HUES48 (cell line): Measurements from ENCODE around the gene PDGFC.
A peak's percentile ranks its signal among the peaks of the same experiment; 100 is the strongest.

Source experiments
- H3K27ac ChIP-seq: one replicate; pipeline ENCODE4 v1.7.0; 2013; ENCODE audit warnings: low read depth, low read length, inconsistent platforms
- H3K27me3 ChIP-seq: 2 replicates; pipeline ENCODE4 v1.6.1; 2013; ENCODE audit warnings: mild to moderate bottlenecking, low read length; ENCODE audit not compliant: control insufficient read depth, insufficient read depth
- H3K36me3 ChIP-seq: 2 replicates; pipeline ENCODE4 v1.6.1; 2013; ENCODE audit warnings: low read length; ENCODE audit not compliant: control insufficient read depth, insufficient read depth
- H3K4me1 ChIP-seq: 2 replicates; pipeline ENCODE4 v1.6.1; 2013; ENCODE audit warnings: mild to moderate bottlenecking, low read length; ENCODE audit not compliant: control insufficient read depth, insufficient read depth
- H3K4me3 ChIP-seq: 2 replicates; pipeline ENCODE4 v1.5.1; 2013; ENCODE audit warnings: mild to moderate bottlenecking, low read depth, low read length
- H3K9ac ChIP-seq: 2 replicates; pipeline ENCODE4 v1.6.1; 2013; ENCODE audit warnings: mild to moderate bottlenecking, low read depth, low read length, moderate library complexity
- H3K9me3 ChIP-seq: 2 replicates; pipeline ENCODE4 v1.6.1; 2013; ENCODE audit warnings: low read length; ENCODE audit not compliant: control insufficient read depth, insufficient read depth

PDGFC gene

DNA sequence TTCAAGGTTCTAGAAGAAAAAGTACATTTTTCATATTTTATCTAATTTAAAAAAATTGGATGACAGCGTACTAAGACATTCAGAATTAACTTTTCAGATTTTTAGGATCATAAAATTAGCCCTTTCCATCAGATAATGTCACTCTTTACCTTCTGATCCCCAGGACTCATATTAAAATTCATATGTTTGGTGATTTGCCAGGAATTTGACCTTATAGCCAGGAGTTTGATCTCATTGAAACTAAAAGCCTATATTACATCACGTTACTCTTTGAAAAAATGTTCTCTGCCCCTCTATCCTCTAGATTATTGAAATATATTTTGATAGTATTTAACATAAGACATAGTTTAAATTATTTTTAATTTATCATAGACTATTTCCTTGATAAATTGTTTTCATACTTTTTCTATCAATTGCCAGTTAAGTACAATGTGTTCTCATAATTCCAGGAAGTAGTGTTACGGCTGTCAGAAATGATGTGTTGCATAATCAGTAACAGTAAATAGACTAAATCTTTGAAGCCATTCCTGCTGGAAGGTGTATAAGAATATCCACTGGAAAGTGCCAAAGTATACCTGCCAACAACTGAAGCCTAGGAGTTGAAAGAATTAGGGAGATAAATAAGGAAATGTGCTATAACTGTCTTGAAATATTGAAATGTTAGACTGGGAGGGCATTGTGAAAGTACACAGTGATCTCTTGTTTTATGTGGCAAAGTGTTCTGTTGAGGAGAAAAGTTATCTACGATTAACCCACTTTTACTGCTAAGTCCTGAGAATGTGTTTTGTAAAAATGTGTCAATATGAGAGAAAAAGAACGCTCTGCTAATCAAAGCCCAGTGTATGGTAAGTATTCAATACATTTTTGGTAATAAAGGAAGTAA lies 32.9 kb upstream of the PDGFC start:
- no peak overlapping the region for H3K9ac ChIP-seq

DNA sequence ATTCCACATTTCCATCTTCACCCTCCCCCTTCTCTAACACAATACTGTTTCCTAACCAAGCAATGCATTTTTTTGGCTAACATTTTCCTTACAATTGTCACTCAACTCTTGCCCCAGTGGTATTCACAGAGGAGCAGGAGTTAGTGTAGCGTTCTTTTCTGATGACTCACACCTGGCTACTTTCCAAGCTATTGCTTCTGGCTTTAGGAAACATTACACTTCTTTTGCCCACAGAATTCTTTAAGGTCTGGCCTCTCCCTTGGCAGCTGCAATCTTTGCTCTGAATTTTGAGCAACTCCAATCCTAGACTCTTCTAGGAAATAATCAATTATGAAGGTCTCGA lies 27.5 kb upstream of the PDGFC start:
- H3K9ac ChIP-seq = no peak overlapping the region
- H3K4me1 ChIP-seq = peaks cover 16% of the 10 kb centered on the region
- peaks cover 18% of the 10 kb centered on the region; the same call in 1 of the 2 replicates for H3K9me3 ChIP-seq
- H3K36me3 ChIP-seq = no peaks in the 10 kb centered on the region
- H3K27me3 ChIP-seq = no peaks in the 10 kb centered on the region
- peak overlapping the region; percentile 75 for H3K27ac ChIP-seq
- no peak overlapping the region for H3K4me3 ChIP-seq

More for the DNA sequence above, 32.9 kb upstream of the PDGFC start:
- Histone ChIP-seq H3K27me3 (no peaks in the 10 kb centered on the region), H3K27ac (no peak overlapping the region), H3K9me3 (no peaks in the 10 kb centered on the region), H3K4me1 (peaks cover 6% of the 10 kb centered on the region; the same call in 1 of the 2 replicates), H3K4me3 (no peak overlapping the region), H3K36me3 (no peaks in the 10 kb centered on the region)

DNA sequence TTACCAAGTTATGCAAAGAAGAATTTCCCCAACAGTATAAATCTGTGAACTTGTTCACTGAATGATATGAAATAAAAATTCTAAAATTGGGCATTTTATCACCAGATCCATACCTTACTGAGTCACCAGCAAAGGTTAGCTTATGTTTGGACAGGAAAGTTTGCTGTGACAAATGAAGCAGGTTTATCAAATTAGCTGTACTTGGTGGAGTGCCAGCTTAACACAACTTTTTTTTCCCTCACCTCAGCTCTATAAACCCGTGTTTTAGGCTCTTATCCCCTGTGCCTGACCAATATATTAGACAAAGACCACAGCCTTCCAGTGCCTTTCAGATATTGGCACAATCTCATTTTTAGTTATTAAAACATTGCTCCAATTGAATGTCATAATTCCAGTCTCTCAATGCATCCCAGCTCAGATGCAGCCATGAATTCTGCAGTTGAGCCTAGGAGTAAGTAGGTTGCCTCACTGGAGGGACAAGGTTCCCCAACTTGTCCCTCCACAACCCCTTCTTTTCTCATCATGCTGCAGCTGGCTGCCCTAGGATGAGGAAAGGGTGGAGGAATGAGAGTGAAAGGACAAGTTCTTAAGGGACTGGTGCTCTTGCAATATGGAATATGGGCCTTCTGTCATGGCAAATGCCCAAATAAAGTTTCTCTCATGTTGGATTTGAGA lies 27.0 kb upstream of the PDGFC start:
- Histone ChIP-seq H3K4me3 (no peak overlapping the region), H3K9me3 (peaks cover 18% of the 10 kb centered on the region; the same call in 1 of the 2 replicates), H3K4me1 (peaks cover 16% of the 10 kb centered on the region), H3K9ac (no peak overlapping the region), H3K27ac (peak overlapping the region; percentile 68), H3K27me3 (no peaks in the 10 kb centered on the region), H3K36me3 (no peaks in the 10 kb centered on the region)

DNA sequence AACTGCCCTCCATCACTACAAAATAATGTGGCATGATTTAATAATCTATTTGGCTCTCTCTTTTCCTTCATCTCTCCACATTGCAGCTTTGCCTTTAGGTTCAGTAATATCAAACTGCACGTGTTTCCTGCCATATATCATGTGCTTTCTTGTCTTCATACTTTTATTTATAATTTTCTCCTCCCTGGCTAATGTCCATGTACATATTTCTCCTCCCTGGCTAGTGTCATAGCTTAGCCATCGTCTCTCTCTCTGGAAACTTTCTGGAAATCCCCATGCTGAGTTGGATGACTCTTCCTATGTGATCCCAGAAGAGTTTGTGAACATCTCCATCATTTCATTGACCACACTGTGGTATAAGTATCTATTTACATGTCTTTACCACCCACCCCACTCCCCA lies 21.3 kb upstream of the PDGFC start:
- H3K36me3 ChIP-seq = no peaks in the 10 kb centered on the region
- no peak overlapping the region for H3K27ac ChIP-seq
- H3K27me3 ChIP-seq = no peaks in the 10 kb centered on the region
- H3K4me1 ChIP-seq = no peaks in the 10 kb centered on the region
- peaks cover 18% of the 10 kb centered on the region; the same call in 1 of the 2 replicates for H3K9me3 ChIP-seq
- H3K9ac ChIP-seq = no peak overlapping the region
- H3K4me3 ChIP-seq = no peak overlapping the region

DNA sequence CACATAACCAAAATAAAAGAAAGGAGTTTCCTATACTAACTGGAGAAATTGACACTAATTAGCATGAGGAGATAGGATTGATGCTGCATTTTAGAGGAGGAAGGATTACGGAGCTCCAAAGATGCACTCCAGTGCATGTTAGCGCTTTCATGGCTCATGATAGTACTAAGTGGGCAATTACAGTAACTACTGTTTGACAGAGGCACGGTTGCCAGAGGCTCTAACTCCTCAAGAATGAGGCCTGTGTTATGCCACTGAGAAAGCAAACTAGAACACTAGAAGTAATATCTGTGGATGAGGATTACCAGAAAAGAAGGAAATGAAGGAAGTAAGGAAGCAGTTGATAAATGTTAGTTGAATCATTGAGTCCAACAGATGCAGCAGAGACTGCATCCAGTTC lies 19.6 kb upstream of the PDGFC start:
- H3K36me3 ChIP-seq = no peaks in the 10 kb centered on the region
- no peak overlapping the region for H3K9ac ChIP-seq
- peaks cover 2% of the 10 kb centered on the region; the same call in 1 of the 2 replicates for H3K9me3 ChIP-seq
- H3K4me1 ChIP-seq = no peaks in the 10 kb centered on the region
- H3K27me3 ChIP-seq = no peaks in the 10 kb centered on the region
- no peak overlapping the region for H3K4me3 ChIP-seq
- H3K27ac ChIP-seq = no peak overlapping the region

DNA sequence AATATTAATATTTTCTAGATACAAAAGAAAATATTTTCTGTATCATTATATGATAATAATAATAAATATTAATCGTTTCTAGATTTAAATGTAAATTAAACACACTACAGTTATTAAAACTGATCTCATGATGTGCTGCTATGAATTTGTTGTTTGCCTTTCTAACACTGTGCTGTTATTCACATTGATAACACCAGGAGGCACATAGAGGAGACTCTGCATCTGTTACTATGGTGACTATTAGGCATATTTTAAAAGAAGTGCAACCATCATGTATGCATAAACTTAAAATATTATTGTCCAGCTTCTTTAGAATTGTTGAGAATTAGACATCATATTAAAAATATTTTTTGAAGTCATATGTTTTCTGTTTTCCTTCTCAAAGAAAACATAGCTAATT lies 11.8 kb upstream of the PDGFC start:
- Histone ChIP-seq H3K9ac (no peak overlapping the region), H3K27me3 (no peaks in the 10 kb centered on the region), H3K4me3 (no peak overlapping the region), H3K36me3 (no peaks in the 10 kb centered on the region), H3K4me1 (no peaks in the 10 kb centered on the region), H3K9me3 (no peaks in the 10 kb centered on the region), H3K27ac (no peak overlapping the region)

DNA sequence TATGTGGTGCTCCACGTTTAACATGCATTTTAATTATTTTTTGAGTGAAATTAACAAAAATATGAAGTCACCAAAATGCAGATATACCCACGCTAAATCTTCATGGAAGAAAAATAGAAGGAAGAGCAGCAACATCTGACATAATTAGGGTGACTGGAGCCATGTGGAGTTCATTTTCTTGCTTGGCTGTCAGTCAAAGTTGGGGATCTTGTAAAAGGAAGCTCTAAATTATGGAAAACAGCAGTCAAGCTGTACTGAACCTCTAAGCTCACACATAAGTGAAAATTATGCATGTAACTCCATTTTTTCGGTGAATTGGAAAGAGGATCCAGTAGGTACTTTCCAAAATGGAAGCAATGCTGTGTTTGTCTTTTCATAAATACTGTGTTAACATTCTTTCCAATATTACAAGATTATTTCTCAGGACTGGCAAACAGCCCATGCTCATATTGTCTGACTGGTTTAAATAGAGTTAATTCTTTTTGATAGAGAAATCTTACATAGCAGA lies 9.7 kb upstream of the PDGFC start:
- Histone ChIP-seq H3K27me3 (no peaks in the 10 kb centered on the region), H3K4me1 (peaks cover 10% of the 10 kb centered on the region; the same call in 1 of the 2 replicates), H3K4me3 (no peak overlapping the region), H3K27ac (no peak overlapping the region), H3K9me3 (no peaks in the 10 kb centered on the region), H3K9ac (no peak overlapping the region), H3K36me3 (no peaks in the 10 kb centered on the region)

DNA sequence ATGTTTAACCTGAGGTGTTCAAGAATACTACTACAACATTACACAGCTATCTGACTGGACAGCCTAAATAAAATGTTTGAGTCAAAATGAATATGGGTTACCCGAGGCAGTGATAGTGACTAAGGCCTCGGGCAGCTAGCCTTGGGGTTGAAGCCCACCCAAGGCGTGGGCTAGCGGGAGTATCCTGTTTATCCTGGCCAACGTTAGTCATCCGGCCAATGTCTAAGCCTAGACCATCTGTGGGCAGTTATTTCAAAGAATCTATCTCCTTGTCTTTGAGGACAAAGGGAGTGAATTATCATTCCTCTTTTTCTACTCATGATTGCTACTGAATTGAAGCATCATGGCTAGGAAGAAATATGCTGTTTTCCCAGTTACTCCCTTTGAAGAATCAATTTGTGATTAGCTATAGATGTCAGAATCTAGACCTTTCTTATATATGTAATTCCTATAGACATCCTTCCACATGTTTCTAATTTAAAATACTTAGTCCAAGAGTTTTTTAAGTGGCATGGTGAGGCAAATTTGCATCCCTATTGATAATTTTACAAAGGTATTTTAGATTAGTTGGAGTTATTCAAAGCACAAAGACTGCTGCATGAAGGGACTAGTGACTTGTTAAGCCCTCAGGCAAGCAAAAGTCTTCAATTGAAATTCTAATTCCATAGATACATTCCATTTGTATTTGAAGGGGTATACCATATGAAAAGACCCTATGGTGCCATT lies 6.0 kb upstream of the PDGFC start:
- H3K4me1 ChIP-seq = peaks cover 10% of the 10 kb centered on the region; the same call in 1 of the 2 replicates
- H3K27ac ChIP-seq = no peak overlapping the region

DNA sequence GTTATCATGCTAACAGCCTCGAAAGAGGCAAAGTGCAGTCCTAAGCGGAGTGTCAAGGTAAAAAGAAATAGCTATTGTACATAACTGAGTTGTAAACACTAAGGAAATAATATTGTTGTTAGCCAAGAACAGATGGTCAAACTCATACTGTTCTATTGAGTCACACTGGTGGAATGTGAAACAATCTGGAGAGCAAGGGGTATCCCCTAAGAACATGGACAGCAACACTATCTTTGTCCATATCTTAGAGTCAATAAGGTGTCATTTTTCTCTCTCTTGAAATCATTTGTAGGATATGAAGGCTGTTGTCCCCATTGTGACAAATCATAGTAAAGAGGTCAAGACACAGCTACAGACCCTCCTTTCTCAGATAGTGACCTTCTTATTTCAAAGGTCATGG lies 4.5 kb upstream of the PDGFC start:
- peaks cover 14% of the 10 kb centered on the region; the same call in 1 of the 2 replicates for H3K4me1 ChIP-seq
- no peak overlapping the region for H3K27ac ChIP-seq
- H3K36me3 ChIP-seq = no peaks in the 10 kb centered on the region
- H3K27me3 ChIP-seq = no peaks in the 10 kb centered on the region; the same call in 1 of the 2 replicates
- H3K9me3 ChIP-seq = no peaks in the 10 kb centered on the region
- H3K4me3 ChIP-seq = no peak overlapping the region
- no peak overlapping the region for H3K9ac ChIP-seq

More for the DNA sequence above, 6.0 kb upstream of the PDGFC start:
- H3K9ac ChIP-seq = no peak overlapping the region
- no peaks in the 10 kb centered on the region for H3K36me3 ChIP-seq
- H3K9me3 ChIP-seq = no peaks in the 10 kb centered on the region
- H3K4me3 ChIP-seq = no peak overlapping the region
- H3K27me3 ChIP-seq = no peaks in the 10 kb centered on the region; the same call in 1 of the 2 replicates

DNA sequence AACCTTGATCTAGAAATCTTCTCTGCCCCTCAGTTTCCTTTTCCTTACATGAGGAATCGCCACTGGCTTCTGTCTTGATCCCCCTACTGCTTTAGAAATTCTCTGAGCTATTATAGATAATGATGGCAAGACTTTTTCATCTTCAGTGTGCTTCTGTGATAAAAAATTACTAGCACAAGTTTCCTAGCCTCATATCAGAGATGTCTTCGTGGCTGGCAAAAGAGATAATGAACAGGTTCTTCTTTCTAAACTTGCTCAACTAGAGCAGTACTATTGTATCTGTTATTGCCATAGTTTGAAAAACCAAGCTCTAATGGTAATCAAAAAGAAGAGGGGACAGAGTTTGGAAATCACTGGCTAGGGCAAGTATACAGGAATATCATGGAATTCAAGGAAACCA lies 4.1 kb upstream of the PDGFC start:
- no peak overlapping the region for H3K27ac ChIP-seq
- H3K4me1 ChIP-seq = peaks cover 14% of the 10 kb centered on the region; the same call in 1 of the 2 replicates

More for the DNA sequence above, 4.1 kb upstream of the PDGFC start:
- H3K27me3 ChIP-seq = no peaks in the 10 kb centered on the region; the same call in 1 of the 2 replicates
- no peaks in the 10 kb centered on the region for H3K36me3 ChIP-seq
- no peak overlapping the region for H3K9ac ChIP-seq
- H3K4me3 ChIP-seq = no peak overlapping the region
- no peaks in the 10 kb centered on the region for H3K9me3 ChIP-seq
